Activated CD8-positive, alpha-beta memory T cell treated with anti-CD3 and anti-CD28 coated beads, Interleukin-2, amount 50 U/mL, for 1 hour (primary cell): Measurements from ENCODE around the gene MN1.

ENCODE experiments used
- DNase-seq: peaks from one replicate; pipeline ENCODE4 v3.0.0-alpha.2; 2020; ENCODE audit errors: extremely low read depth

Gene MN1

DNA sequence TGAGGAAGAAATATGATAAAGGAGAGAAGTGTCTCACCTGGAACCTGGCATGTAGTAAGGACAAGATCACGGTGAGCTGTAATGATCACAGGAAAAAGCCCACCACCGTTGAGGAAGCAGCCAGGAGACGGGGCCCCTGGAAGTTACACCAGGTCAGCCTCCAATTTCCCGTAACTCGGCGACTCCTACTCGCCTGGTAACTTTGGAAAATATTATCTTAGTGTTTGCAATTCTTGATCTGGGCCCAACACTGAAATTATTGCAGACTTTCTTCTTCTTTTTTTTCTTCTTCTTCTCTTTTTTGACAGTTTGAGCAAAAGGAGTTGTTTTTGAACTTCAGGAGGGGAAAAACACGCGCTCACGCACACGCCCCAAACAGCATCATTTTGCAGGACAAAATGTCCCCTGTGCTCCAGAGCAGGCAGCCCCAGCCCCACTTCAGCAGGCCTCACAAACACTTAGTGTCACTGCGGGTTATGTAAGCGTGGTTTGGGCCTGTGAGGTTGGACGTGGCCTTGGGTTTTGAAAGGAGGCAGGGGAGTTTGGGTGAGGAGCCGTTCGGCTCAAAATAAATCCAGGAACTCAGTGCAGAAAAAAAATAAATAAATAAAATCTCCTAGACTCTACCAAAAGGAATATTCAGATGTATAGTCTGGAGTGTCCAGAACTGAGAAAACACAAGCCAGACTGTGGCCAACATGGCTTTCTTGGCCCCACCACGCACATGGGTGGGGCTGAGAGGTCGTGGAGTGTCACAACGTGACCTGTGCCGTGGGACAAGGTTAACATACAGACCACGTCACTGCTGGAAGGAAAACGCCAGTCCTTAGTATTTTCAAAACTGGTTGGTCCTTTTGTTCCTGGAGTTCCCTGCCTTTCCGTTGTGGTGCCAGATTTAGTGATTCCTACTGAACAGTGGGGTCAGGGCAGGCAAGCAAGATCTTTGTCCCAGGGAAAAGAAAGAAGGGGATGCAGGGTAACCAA is 26.3 kb upstream of the MN1 start:
- DNase-seq: no peak

DNA sequence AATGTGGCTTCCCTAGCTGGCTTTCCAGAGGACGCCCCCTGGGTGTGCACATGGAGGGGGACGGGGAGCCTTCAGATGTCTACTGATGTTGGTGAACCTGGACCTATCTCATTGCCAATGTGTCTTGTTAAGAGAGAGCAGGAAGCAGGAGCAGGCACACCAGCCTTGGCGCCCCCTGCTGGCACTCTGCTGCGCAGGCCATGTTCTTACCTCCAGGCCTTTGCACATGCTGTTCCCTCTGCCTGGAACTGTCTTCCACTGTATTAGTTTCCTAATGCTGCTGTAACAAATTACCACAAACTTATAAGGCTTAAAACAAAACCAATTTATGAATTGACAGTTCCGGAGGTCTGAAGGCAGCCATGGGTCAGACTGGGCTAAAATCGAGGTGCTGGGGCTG is 23.6 kb upstream of the MN1 start:
- no peak for DNase-seq

GRCh38 chr22:27823221-27823620 is 21.7 kb upstream of the MN1 start:
- DNase-seq: no peak

GRCh38 chr22:27820896-27821866 is 19.6 kb upstream of the MN1 start:
- no peak for DNase-seq

DNA sequence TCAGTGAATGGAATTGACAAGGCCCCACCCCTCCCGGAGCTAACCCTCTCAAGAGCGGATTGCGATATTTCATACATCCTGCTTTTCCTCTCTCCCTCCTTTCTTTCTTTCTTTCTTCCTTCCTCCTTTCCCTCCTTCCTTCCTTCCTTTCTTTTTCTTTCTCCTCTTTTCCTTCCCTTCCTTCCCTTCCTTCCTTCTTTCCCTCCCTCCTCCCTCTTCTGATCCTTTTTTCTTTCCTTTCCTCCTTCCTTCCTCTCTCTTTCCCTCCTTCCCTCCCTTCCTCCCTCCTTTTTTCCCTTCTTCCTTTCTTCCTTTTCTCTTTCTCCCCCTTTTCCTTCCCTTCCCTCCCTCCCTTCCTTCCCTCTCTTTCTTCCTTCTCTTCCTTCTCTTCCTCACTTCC is 15.0 kb upstream of the MN1 start:
- DNase-seq: no peak

GRCh38 chr22:27815826-27816530 is 14.4 kb upstream of the MN1 start:
- DNase-seq: no peak

DNA sequence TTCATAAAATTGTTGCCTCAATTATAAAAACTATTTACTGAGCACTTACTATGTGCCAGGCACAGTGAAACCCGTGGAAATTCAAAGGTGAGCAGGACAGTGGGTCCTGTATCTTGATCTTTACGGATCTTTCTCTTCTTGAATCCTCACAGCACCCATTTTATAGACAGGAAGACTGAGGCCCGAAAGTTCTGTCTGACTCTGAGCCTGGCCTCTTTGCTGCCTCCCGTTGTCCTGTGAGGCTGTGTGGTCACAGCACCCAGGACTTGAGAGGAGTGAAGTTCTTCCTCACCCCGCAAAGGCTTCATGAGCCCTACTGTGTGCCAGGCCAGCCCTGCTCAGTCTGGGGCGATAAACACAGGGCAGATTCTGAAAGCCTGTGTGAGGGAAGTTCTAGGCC is 13.4 kb upstream of the MN1 start:
- no peak for DNase-seq

- DNase-seq: no peak
These were observed 10.2 kb upstream of the MN1 start for GRCh38 chr22:27811778-27812177.

GRCh38 chr22:27810609-27811151 is 9.1 kb upstream of the MN1 start:
- DNase-seq: no peak

DNA sequence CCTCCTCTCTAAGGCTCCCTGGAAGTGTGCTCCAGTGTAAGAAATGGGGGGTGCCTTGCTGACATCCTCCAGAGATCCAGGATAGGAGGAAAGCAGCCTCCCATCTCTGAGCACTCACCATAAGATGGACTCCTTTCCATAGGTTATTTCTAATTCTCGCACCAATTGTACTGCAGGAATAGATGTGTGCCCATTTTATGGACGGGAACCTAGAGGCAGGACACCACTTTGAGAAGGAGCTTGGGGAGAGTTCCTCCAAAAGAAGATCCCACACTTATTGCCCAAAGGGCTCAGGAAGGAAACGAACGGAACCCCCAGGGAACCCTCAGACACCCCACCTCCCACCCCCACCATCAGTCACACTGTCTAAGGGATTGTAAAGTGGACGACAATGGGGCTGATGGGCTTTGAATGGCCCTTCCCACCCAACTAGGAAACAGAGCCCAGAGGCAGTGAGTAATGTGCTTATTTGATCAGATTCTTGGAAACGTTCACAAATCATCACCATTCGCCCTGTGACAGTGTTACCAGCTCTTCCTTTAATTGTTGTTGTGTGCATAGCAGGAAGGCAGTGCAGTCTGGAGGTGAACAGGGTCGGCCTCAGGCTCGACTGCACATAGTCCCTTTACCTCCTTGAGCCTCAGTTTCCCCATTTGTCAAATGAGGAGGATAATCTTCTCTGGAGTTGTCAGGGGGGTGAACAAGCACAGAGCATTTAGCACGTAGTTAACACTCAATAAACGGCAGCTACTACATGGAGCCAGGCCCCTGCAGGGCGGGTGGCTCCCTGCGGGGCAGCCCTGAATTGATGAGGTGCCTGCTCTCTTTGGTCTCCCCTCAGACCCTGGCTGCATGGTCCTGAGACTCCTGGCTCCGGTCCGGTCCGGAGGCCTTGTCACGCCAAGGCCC is 8.4 kb upstream of the MN1 start:
- no peak for DNase-seq

- no peak for DNase-seq
These were observed 7.7 kb upstream of the MN1 start for GRCh38 chr22:27809226-27809603.

DNA sequence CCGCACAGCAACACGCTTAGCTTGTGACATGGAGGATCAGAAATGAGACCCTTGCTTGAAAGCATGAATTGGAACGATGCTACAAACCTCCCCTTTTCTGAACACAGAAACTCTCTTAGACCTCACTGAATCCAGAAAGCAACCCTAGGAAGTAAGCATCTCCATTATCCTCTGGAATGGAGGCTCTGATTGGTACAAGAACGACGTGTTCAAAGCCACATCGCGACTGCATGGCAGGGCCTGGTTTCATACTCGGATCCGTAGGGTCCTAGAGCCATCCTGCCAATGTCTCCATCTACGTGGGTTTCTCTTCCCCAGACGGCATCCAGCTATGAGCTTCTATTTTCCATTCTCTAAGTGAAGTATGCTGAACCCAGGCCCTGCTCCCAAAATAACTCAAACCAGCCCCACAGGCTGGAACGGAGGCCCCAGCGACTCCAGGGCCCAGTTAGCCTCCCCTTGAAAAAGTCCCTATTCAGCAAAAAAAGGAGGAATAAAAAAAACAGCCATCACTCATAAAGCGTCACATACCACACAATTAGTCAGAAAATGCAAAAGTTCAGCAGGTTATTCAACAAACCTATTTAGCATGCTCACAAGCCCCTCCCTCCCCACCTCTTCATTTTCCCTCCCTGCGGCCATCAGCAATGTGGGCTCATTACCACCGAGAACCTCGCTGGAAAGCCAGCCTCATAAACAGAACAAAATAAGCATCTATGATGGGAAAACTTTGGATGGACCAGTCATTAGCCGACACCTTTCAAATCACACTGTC is 7.1 kb upstream of the MN1 start:
- no peak for DNase-seq

DNA sequence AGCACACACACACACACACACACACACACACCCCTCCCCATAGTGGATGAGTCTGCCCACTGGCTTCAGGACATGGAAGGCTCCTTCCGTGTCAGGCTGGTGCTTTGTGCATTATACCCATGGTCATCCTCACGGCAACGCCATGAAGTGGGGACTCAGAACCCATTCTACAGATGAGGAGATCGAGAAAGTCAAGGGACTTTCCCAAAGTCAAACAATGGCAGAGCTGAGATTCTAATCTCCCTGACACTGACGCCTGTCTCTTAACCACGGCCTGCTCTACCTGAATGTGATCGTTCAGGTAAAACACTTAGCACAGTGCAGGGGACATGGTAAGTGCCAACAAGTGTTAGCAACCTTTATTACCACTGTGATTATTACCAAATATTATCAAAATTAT is 4.3 kb upstream of the MN1 start:
- no peak for DNase-seq

DNA sequence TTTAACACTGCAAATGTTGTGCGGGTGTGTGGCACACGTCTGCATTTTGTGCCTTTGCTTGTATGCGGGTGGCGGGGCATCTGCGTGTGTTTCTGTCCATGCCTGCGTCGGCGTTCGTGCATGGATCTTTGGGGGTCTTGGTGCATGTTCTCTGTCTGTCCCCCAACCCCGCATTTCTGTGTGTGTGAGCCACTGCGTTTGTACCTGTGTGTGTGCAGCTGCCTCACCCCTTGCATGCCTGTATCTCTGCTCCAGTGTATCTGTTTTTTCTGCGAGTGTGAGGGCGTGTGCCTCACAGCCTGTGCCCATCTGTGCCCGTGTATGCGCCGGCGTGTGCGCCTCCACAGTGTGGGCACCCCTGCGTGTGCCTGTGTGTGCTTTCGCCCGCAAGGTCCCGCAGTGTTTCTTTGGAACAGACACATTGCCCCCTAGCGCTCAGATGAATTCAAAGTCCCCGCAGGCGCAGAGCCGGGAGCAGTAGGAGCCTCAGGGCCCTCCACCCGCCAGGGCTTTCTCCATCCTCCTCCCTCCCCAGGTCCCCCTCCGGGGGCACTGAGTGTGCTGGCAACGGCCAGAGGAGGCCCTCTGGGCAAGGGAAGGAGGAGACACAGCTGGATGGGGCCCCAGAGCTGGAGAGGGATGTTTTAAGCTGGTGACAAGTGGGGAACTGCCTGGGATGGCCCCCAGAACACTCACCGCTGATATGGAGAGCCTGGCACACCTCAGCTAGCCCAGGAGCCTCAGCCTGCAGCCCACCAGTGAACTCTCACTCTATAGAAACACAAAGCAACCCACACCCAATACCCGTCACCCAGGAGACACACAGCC is 3.1 kb upstream of the MN1 start:
- DNase-seq: no peak

DNA sequence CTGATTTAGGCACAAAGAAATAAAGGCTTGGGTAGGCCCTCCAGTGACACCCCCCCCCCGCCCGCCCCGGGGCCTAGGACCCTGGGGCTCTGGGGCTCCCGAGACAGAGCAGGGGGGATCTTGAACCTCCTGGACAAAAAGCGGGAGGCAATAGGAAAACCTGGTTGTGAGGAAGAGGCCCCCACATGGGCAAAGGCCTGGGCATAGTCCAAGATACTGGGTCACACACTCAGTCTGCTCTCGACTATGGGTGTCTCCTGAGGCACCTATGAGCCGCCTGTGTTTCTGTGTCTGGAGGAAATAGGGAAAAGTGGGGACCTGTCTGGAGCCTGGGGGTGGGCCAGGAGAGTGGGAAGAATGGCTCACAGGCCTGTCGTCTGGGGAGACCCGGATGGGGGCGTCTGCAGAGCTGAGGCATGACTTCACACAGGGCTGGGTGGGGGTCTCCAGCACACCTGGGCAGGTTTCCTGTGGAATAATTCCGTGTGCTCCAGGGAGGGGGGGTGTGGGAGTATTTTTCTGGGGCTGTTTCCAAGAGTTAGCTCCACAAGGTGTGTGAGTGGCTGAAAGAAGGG is 2.4 kb upstream of the MN1 start:
- DNase-seq: no peak

GRCh38 chr22:27802346-27803073 is 954 bp upstream of the MN1 start:
- no peak for DNase-seq

GRCh38 chr22:27801202-27801615 is 347 bp downstream of the MN1 start:
- DNase-seq: no peak
